ENCODE results near the gene CCL28.
"Not testable (repeated sequence)": the region's sequence is repeated elsewhere in the genome, so short reads cannot be mapped to it uniquely, and the experiment has no call there.

Gene CCL28

GRCh38 chr5:43432486-43433375 lies 20.5 kb upstream of the CCL28 start:
- TF ChIP-seq, protein P1, sequence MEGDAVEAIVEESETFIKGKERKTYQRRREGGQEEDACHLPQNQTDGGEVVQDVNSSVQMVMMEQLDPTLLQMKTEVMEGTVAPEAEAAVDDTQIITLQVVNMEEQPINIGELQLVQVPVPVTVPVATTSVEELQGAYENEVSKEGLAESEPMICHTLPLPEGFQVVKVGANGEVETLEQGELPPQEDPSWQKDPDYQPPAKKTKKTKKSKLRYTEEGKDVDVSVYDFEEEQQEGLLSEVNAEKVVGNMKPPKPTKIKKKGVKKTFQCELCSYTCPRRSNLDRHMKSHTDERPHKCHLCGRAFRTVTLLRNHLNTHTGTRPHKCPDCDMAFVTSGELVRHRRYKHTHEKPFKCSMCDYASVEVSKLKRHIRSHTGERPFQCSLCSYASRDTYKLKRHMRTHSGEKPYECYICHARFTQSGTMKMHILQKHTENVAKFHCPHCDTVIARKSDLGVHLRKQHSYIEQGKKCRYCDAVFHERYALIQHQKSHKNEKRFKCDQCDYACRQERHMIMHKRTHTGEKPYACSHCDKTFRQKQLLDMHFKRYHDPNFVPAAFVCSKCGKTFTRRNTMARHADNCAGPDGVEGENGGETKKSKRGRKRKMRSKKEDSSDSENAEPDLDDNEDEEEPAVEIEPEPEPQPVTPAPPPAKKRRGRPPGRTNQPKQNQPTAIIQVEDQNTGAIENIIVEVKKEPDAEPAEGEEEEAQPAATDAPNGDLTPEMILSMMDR (IDR thresholded peaks at IDR 0.05; ENCODE audit: low read depth, low read length), result no peak
- TF ChIP-seq MAX (IDR thresholded peaks at IDR 0.05; ENCODE audit: low read depth, low read length), result peak; percentile 51; the same call in 1 of the 2 replicates
- DNase-seq (ENCODE audit: low read depth), result peak; percentile 74
- H3K4me3 ChIP-seq (ENCODE audit: low read depth, low read length), result no peak overlapping the region

GRCh38 chr5:43429706-43430105 lies 17.5 kb upstream of the CCL28 start:
- TF ChIP-seq, protein P1 (IDR thresholded peaks at IDR 0.05; ENCODE audit: low read depth, low read length), result no peak
- no peak for TF ChIP-seq MAX (IDR thresholded peaks at IDR 0.05; ENCODE audit: low read depth, low read length)
- DNase-seq (ENCODE audit: low read depth), result no peak

GRCh38 chr5:43429016-43429415 lies 16.8 kb upstream of the CCL28 start:
- H3K4me3 ChIP-seq (ENCODE audit: low read depth, low read length), result no peak overlapping the region
- TF ChIP-seq, protein P1 (IDR thresholded peaks at IDR 0.05; ENCODE audit: low read depth, low read length), result no peak
- TF ChIP-seq MAX (IDR thresholded peaks at IDR 0.05; ENCODE audit: low read depth, low read length) (no peak), MYC (IDR thresholded peaks at IDR 0.05; ENCODE audit: low read depth, low read length) (no peak), POLR2A (IDR thresholded peaks at IDR 0.05; ENCODE audit: extremely low read depth, insufficient read length) (no peak)
- no peak for DNase-seq (ENCODE audit: low read depth)

More at GRCh38 chr5:43429706-43430105, 17.5 kb upstream of the CCL28 start:
- H3K4me3 ChIP-seq (ENCODE audit: low read depth, low read length), result no peak overlapping the region

DNA sequence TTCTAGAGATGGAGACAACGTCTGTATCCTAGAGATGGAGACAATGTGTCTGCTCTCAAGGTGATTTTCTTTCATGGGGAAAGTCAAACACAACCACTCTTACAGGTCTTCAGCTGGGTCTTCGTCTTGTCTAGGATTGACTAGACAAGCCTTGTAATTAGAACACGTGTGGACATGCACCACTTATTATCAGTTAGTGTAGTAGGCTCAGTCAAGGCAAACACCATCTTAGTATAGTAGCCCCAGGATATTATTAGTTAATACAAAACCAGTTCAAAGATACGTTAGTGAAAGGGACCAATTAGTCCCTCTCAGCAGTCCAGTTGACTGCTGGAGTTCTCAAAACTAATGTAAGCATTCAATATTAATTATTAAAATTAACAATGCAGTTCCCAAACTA lies 15.1 kb upstream of the CCL28 start:
- H3K4me3 ChIP-seq (ENCODE audit: low read depth, low read length), result no peak overlapping the region
- no peak for DNase-seq (ENCODE audit: low read depth)
- TF ChIP-seq MAX (IDR thresholded peaks at IDR 0.05; ENCODE audit: low read depth, low read length) (no peak), POLR2A (IDR thresholded peaks at IDR 0.05; ENCODE audit: extremely low read depth, insufficient read length) (no peak), MYC (IDR thresholded peaks at IDR 0.05; ENCODE audit: low read depth, low read length) (no peak)
- TF ChIP-seq, protein P1 (IDR thresholded peaks at IDR 0.05; ENCODE audit: low read depth, low read length), result no peak

DNA sequence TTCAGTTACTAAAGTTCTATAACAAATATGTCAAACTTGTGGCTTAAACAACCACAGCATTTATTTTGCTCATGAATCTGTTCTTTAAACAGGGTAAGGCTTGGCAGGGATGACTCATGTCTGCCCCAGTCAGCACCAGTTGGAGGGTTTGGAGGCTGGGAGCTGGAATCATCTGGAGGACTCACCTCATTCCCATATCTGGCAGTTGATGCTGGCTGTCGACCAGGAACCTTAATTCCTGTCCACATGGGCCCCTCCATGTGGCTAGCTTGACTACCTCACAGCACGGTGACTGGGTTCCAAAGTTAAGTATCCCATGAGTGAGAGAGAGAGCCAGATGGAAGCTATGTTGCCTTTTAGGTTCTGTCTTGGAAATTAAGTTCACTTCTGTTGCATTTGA lies 13.8 kb upstream of the CCL28 start:
- no peak overlapping the region for H3K4me3 ChIP-seq (ENCODE audit: low read depth, low read length)
- DNase-seq (ENCODE audit: low read depth), result no peak
- TF ChIP-seq MYC (IDR thresholded peaks at IDR 0.05; ENCODE audit: low read depth, low read length), result no peak
- TF ChIP-seq MAX (IDR thresholded peaks at IDR 0.05; ENCODE audit: low read depth, low read length), result no peak
- no peak for TF ChIP-seq POLR2A (IDR thresholded peaks at IDR 0.05; ENCODE audit: extremely low read depth, insufficient read length)
- TF ChIP-seq, protein P1 (IDR thresholded peaks at IDR 0.05; ENCODE audit: low read depth, low read length), result no peak

DNA sequence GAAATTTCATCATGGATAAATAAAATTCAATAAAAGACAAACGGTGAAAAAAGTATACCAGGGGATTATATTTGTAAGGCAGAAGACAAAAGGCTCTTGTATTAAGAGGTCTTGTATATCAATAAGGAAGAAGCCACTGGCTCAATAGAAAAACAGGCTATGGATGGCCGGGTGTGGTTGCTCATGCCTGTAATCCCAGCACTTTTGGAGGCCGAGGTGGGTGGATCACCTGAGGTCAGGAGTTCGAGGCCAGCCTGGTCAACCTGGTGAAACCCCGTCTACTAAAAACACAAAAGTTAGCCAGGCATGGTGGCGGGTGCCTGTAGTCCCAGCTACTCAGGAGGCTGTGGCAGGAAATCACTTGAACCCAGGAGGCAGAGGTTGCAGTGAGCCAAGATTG lies 10.9 kb upstream of the CCL28 start:
- DNase-seq (ENCODE audit: low read depth); H3K4me3 ChIP-seq (ENCODE audit: low read depth, low read length): not testable (repeated sequence)
